ENCODE results near the gene WNT9B. TPM values are rescaled to one million over a fixed set of nuclear protein-coding genes. Genes with fewer than 3 reads are reported as not detected.

The WNT9B gene
- total RNA-seq, 2 experiments from 2014 or later: not detected

DNA sequence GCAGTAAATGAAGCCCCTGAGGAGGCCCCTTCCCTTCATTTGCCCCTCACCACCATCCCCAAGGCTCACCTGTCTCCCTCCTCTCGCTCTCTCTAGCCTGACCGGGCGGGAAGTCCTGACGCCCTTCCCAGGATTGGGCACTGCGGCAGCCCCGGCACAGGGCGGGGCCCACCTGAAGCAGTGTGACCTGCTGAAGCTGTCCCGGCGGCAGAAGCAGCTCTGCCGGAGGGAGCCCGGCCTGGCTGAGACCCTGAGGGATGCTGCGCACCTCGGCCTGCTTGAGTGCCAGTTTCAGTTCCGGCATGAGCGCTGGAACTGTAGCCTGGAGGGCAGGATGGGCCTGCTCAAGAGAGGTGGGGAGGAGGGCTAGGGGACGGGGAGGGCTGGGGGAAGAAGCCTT, 21.0 kb downstream of the WNT9B start:
- H3K4me3 Mint-ChIP-seq: no peak overlapping the region
- DNase-seq (no peak), ATAC-seq (no peak)
- H3K4me1 Mint-ChIP-seq: peaks cover 4% of the 10 kb centered on the region
- H3K9me3 Mint-ChIP-seq (ENCODE audit: low read depth): no peaks in the 10 kb centered on the region
- no peaks in the 10 kb centered on the region for H3K27me3 Mint-ChIP-seq
- H3K27ac Mint-ChIP-seq: no peak overlapping the region
- CTCF ChIA-PET: no interaction called here
- H3K36me3 Mint-ChIP-seq: no peaks in the 10 kb centered on the region

DNA sequence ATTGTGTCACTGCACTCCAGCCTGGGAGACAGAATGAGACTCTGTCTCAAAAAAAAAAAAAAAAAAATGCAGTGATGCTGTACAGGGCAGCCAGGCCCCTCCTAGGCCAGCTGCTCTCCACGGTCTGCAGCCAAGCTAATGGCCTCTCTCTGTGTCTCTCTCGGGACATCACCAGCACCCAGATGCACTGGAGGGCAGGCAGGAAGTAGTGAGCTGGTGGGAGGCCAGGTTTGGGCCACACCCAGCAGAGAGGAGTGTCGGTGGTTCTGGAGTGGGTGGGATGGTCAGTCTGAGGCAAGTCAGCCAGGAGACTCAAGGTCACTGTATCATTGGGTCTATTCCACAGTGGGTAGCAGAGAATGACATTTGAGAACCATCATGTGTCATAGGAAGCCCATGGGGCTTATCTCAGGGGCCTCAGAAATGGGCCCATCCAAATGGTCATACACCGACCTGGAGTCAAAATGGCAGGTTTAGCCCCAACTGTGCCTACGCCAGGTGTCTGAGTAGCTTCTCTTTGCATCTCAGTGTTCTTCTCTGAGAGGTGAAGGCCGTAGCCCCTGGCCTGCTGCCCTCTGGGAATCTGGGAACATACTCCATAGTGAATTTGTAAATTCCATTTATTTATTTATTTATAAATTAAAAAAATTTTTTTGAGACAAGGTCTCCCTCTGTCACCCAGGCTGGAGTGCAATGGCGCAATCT, 22.7 kb downstream of the WNT9B start:
- H3K4me3 Mint-ChIP-seq: no peak overlapping the region
- CTCF ChIA-PET: interaction anchor here (0.6 to 0.7 kb wide), 2 partner anchors 21 to 237 kb away, joined by 3 read pairs; no protein-coding TSS in a partner anchor
- no peaks in the 10 kb centered on the region for H3K9me3 Mint-ChIP-seq (ENCODE audit: low read depth)
- no peaks in the 10 kb centered on the region for H3K27me3 Mint-ChIP-seq
- H3K4me1 Mint-ChIP-seq: peaks cover 8% of the 10 kb centered on the region
- DNase-seq: no peak
- H3K27ac Mint-ChIP-seq: no peak overlapping the region
- ATAC-seq: no peak
- H3K36me3 Mint-ChIP-seq: no peaks in the 10 kb centered on the region

GRCh38 chr17:46874906-46875305, 23.5 kb downstream of the WNT9B start:
- no peaks in the 10 kb centered on the region for H3K9me3 Mint-ChIP-seq (ENCODE audit: low read depth)
- CTCF ChIA-PET: no interaction called here

DNA sequence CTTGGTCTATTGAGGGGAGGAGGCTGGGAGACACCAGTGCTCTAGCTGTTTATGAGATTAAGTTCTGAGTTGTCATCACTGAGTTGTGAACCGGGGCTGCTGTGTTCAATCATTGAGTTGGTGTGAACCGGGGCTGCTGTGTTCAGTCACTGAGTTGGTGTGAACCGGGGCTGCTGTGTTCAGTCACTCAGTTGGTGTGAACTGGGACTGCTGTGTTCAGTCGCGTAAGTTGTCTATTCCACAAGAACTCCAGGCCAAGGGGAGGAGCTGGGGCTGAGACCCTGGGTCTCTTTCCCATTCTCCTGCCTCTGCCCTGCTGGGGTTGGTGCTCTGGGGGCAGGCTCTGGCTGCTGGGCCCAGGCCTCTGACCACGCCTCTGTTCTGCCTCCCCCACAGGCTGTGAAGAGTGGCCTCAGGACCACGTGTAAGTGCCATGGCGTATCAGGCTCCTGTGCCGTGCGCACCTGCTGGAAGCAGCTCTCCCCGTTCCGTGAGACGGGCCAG, 24.5 kb downstream of the WNT9B start:
- Mint-ChIP-seq H3K27me3 (no peaks in the 10 kb centered on the region), H3K4me1 (peaks cover 8% of the 10 kb centered on the region), H3K9me3 (ENCODE audit: low read depth) (no peaks in the 10 kb centered on the region), H3K27ac (no peak overlapping the region), H3K36me3 (no peaks in the 10 kb centered on the region), H3K4me3 (no peak overlapping the region)
- CTCF ChIA-PET: no interaction called here
- DNase-seq (no peak), ATAC-seq (no peak)

More at GRCh38 chr17:46874906-46875305, 23.5 kb downstream of the WNT9B start:
- H3K4me3 Mint-ChIP-seq: no peak overlapping the region
- peaks cover 8% of the 10 kb centered on the region for H3K4me1 Mint-ChIP-seq
- no peak for ATAC-seq
- no peaks in the 10 kb centered on the region for H3K27me3 Mint-ChIP-seq
- H3K36me3 Mint-ChIP-seq: no peaks in the 10 kb centered on the region
- H3K27ac Mint-ChIP-seq: no peak overlapping the region
- DNase-seq: no peak

GRCh38 chr17:46876353-46876887, 25.0 kb downstream of the WNT9B start:
- Mint-ChIP-seq H3K27me3 (no peaks in the 10 kb centered on the region), H3K4me1 (peaks cover 8% of the 10 kb centered on the region), H3K9me3 (ENCODE audit: low read depth) (no peaks in the 10 kb centered on the region), H3K36me3 (no peaks in the 10 kb centered on the region), H3K4me3 (no peak overlapping the region), H3K27ac (no peak overlapping the region)
- CTCF ChIA-PET: no interaction called here
- DNase-seq (no peak), ATAC-seq (no peak)

GRCh38 chr17:46876926-46877325, 25.5 kb downstream of the WNT9B start:
- H3K27ac Mint-ChIP-seq: no peak overlapping the region
- DNase-seq (no peak), ATAC-seq (no peak)
- no peaks in the 10 kb centered on the region for H3K27me3 Mint-ChIP-seq
- no peak overlapping the region for H3K4me3 Mint-ChIP-seq
- peaks cover 8% of the 10 kb centered on the region for H3K4me1 Mint-ChIP-seq
- H3K36me3 Mint-ChIP-seq: no peaks in the 10 kb centered on the region
- no peaks in the 10 kb centered on the region for H3K9me3 Mint-ChIP-seq (ENCODE audit: low read depth)
- CTCF ChIA-PET: no interaction called here

DNA sequence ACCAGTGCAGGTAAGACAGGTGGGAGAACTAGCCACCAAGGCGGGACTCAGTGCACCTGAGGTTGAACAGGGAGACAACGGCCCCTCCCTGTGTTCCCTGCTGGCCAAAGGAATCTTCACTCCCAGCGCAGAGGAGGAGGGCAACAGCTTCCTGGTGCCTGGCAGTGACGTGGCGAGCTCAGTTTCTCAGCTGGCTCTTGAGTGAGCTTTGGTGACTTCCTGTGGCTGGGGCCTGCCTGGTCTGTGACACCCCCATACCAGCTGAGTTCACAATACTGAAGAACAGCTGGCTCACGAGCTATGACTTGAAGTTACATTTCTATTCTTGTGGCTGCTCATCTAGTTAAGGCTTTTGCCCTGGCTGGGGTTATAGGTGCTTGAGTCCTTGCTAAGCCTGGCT, 26.1 kb downstream of the WNT9B start:
- ATAC-seq (peak; percentile 45), DNase-seq (peak; percentile 45)
- H3K4me3 Mint-ChIP-seq: no peak overlapping the region

GRCh38 chr17:46878055-46878454, 26.7 kb downstream of the WNT9B start:
- CTCF ChIA-PET: no interaction called here
- no peak overlapping the region for H3K27ac Mint-ChIP-seq
- ATAC-seq (no peak), DNase-seq (no peak)
- peaks cover 8% of the 10 kb centered on the region for H3K4me1 Mint-ChIP-seq
- H3K9me3 Mint-ChIP-seq (ENCODE audit: low read depth): no peaks in the 10 kb centered on the region
- H3K4me3 Mint-ChIP-seq: no peak overlapping the region
- H3K27me3 Mint-ChIP-seq: no peaks in the 10 kb centered on the region
- no peaks in the 10 kb centered on the region for H3K36me3 Mint-ChIP-seq

More for the DNA sequence above, 26.1 kb downstream of the WNT9B start:
- H3K27ac Mint-ChIP-seq: no peak overlapping the region
- CTCF ChIA-PET: no interaction called here
- H3K9me3 Mint-ChIP-seq (ENCODE audit: low read depth): no peaks in the 10 kb centered on the region
- H3K4me1 Mint-ChIP-seq: peaks cover 8% of the 10 kb centered on the region
- no peaks in the 10 kb centered on the region for H3K27me3 Mint-ChIP-seq
- H3K36me3 Mint-ChIP-seq: no peaks in the 10 kb centered on the region

GRCh38 chr17:46879101-46879500, 27.7 kb downstream of the WNT9B start:
- Mint-ChIP-seq H3K36me3 (no peaks in the 10 kb centered on the region), H3K27ac (no peak overlapping the region), H3K4me3 (no peak overlapping the region), H3K9me3 (ENCODE audit: low read depth) (no peaks in the 10 kb centered on the region), H3K27me3 (no peaks in the 10 kb centered on the region), H3K4me1 (peaks cover 6% of the 10 kb centered on the region)
- ATAC-seq: no peak
- CTCF ChIA-PET: no interaction called here
- DNase-seq: no peak

- Mint-ChIP-seq H3K4me1 (peaks cover 6% of the 10 kb centered on the region), H3K36me3 (no peaks in the 10 kb centered on the region), H3K9me3 (ENCODE audit: low read depth) (no peaks in the 10 kb centered on the region), H3K4me3 (no peak overlapping the region), H3K27me3 (peaks cover 3% of the 10 kb centered on the region), H3K27ac (no peak overlapping the region)
- DNase-seq: no peak
- ATAC-seq: no peak
- CTCF ChIA-PET: no interaction called here
Observed at GRCh38 chr17:46881015-46881414, 29.6 kb downstream of the WNT9B start.

GRCh38 chr17:46882666-46883065, 31.3 kb downstream of the WNT9B start:
- no peak overlapping the region for H3K27ac Mint-ChIP-seq
- H3K27me3 Mint-ChIP-seq: peaks cover 3% of the 10 kb centered on the region
- no peaks in the 10 kb centered on the region for H3K9me3 Mint-ChIP-seq (ENCODE audit: low read depth)
- ATAC-seq (no peak), DNase-seq (no peak)
- peaks cover 2% of the 10 kb centered on the region for H3K4me1 Mint-ChIP-seq
- H3K36me3 Mint-ChIP-seq: no peaks in the 10 kb centered on the region
- CTCF ChIA-PET: no interaction called here
- no peak overlapping the region for H3K4me3 Mint-ChIP-seq

GRCh38 chr17:46883871-46884520, 32.6 kb downstream of the WNT9B start:
- Mint-ChIP-seq H3K9me3 (ENCODE audit: low read depth) (no peaks in the 10 kb centered on the region), H3K4me3 (no peak overlapping the region), H3K4me1 (no peaks in the 10 kb centered on the region), H3K36me3 (no peaks in the 10 kb centered on the region), H3K27me3 (peaks cover 3% of the 10 kb centered on the region), H3K27ac (no peak overlapping the region)
- ATAC-seq (no peak), DNase-seq (no peak)
- CTCF ChIA-PET: interaction anchor here (1.1 kb wide), 1 partner anchor 57 kb away, joined by 3 read pairs; no protein-coding TSS in a partner anchor

DNA sequence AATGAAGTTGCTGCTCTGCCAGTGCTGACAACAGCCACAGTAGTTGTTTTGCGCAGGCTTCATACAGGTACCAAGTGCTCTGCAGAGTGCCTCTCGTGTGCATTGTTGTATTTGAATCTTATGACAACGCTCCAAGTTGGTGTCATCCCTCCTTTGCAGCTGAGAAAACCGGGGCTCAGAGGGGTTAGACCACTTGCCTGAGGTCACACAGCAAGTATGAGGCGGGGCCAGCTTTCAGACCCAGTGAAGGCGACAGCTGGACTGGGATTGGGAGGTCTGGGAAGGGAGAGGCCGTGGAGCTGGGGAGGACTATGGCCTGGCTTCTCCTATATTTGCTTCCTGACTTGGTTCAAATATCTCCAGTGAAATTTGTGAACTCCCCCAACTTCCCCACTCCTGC, 33.2 kb downstream of the WNT9B start:
- H3K9me3 Mint-ChIP-seq (ENCODE audit: low read depth): no peaks in the 10 kb centered on the region
- no peak overlapping the region for H3K4me3 Mint-ChIP-seq
- ATAC-seq: no peak
- H3K4me1 Mint-ChIP-seq: no peaks in the 10 kb centered on the region
- H3K27ac Mint-ChIP-seq: no peak overlapping the region
- CTCF ChIA-PET: interaction anchor here (1.1 kb wide), 1 partner anchor 56 kb away, joined by 3 read pairs; no protein-coding TSS in a partner anchor
- H3K36me3 Mint-ChIP-seq: no peaks in the 10 kb centered on the region
- DNase-seq: no peak
- H3K27me3 Mint-ChIP-seq: peaks cover 5% of the 10 kb centered on the region

Measured in activated CD8-positive, alpha-beta memory T cell treated with anti-CD3 and anti-CD28 coated beads, Interleukin-2, amount 10 ng/mL, durations not matched to agents 7 days and 5 days (primary cell).